Astrocyte (in vitro differentiated cells and primary cell): ENCODE results near the gene MEIOB. TPM values are rescaled to one million over a fixed set of nuclear protein-coding genes. Genes with fewer than 3 reads are reported as not detected.

ENCODE experiments used
- DNase-seq: peaks from one replicate; pipeline ENCODE4 v3.0.0-alpha.2; 2010; ENCODE audit warnings: low read depth
- FAIRE-seq: peaks from 2 replicates; lab custom pipeline; 2011; peaks lifted over from hg19 to GRCh38; lab: Jason Lieb, UNC
- H2AFZ ChIP-seq: 2 replicates; pipeline ENCODE4 v1.6.0; 2012; ENCODE audit warnings: low read depth, low read length, inconsistent platforms
- H3K27ac ChIP-seq: 2 replicates; pipeline ENCODE4 v1.5.1; 2011; ENCODE audit warnings: low read depth, low read length, inconsistent platforms
- H3K27me3 ChIP-seq: 2 replicates; pipeline ENCODE4 v1.6.0; 2011; ENCODE audit warnings: low read length, inconsistent platforms; ENCODE audit not compliant: insufficient read depth
- H3K36me3 ChIP-seq: 2 replicates; pipeline ENCODE4 v1.5.1; 2011; ENCODE audit warnings: low read length, inconsistent platforms; ENCODE audit not compliant: insufficient read depth
- H3K4me1 ChIP-seq: 2 replicates; pipeline ENCODE4 v1.5.1; 2011; ENCODE audit warnings: low read length, inconsistent platforms; ENCODE audit not compliant: insufficient read depth
- H3K4me2 ChIP-seq: 2 replicates; pipeline ENCODE4 v1.6.0; 2012; ENCODE audit warnings: low read length, inconsistent platforms
- H3K4me3 ChIP-seq: 2 replicates; pipeline ENCODE4 v1.5.1; 2011; ENCODE audit warnings: low read depth, mild to moderate bottlenecking, low read length, inconsistent platforms; ENCODE audit not compliant: insufficient read depth
- H3K79me2 ChIP-seq: 2 replicates; pipeline ENCODE4 v1.6.0; 2012; ENCODE audit warnings: mild to moderate bottlenecking, low read length, inconsistent platforms; ENCODE audit not compliant: insufficient read depth
- H3K9ac ChIP-seq: 2 replicates; pipeline ENCODE4 v1.6.0; 2012; ENCODE audit warnings: mild to moderate bottlenecking, low read length, inconsistent platforms
- H3K9me3 ChIP-seq: 2 replicates; pipeline ENCODE4 v1.5.1; 2012; ENCODE audit warnings: low read depth, mild to moderate bottlenecking, low read length, inconsistent platforms; ENCODE audit not compliant: insufficient read depth
- H4K20me1 ChIP-seq: 2 replicates; pipeline ENCODE4 v1.6.0; 2012; ENCODE audit warnings: low read length, inconsistent platforms; ENCODE audit not compliant: insufficient read depth
- H3K27ac Mint-ChIP-seq: one replicate; pipeline ENCODE4 v1.8.0; 2021; ENCODE audit warnings: mild to moderate bottlenecking, mixed read lengths; ENCODE audit not compliant: unreplicated experiment
- H3K27me3 Mint-ChIP-seq: one replicate; pipeline ENCODE4 v1.8.0; 2021; ENCODE audit warnings: low read depth, mixed read lengths; ENCODE audit not compliant: unreplicated experiment
- H3K36me3 Mint-ChIP-seq: one replicate; pipeline ENCODE4 v1.8.0; 2021; ENCODE audit warnings: low read depth, mixed read lengths; ENCODE audit not compliant: unreplicated experiment
- H3K4me1 Mint-ChIP-seq: one replicate; pipeline ENCODE4 v1.8.0; 2021; ENCODE audit warnings: low read depth, mixed read lengths; ENCODE audit not compliant: unreplicated experiment
- H3K4me3 Mint-ChIP-seq: one replicate; pipeline ENCODE4 v1.8.0; 2021; ENCODE audit warnings: mild to moderate bottlenecking, moderate library complexity, mixed read lengths; ENCODE audit not compliant: unreplicated experiment
- H3K9me3 Mint-ChIP-seq: one replicate; pipeline ENCODE4 v1.8.0; 2021; ENCODE audit warnings: mild to moderate bottlenecking, mixed read lengths; ENCODE audit not compliant: unreplicated experiment
- CTCF ChIP-seq: IDR thresholded peaks from 2 replicates; pipeline ENCODE4 v1.5.1; 2011; ENCODE audit warnings: low read depth, mild to moderate bottlenecking, inconsistent platforms, low read length, moderate library complexity; ENCODE audit not compliant: insufficient read depth
- EZH2 ChIP-seq: IDR thresholded peaks from 2 replicates; pipeline ENCODE4 v1.6.1; 2012; ENCODE audit warnings: mild to moderate bottlenecking, low read length, inconsistent platforms; ENCODE audit not compliant: insufficient read depth
- total RNA-seq: library from RNA; stranded (reverse); gene quantifications from 2 replicates; pipeline ENCODE4 v1.2.1, GENCODE V29; 2021

The MEIOB gene
- total RNA-seq, 1 donor from 2014 or later: 0.16 TPM

GRCh38 chr16:1820096-1820945 is 51.6 kb downstream of the MEIOB start:
- FAIRE-seq (no peak), DNase-seq (no peak)
- Histone ChIP-seq H3K9ac (no peak overlapping the region), H3K36me3 (no peaks in the 10 kb centered on the region), H2AFZ (no peak overlapping the region), H3K9me3 (no peaks in the 10 kb centered on the region), H3K79me2 (peaks cover 3% of the 10 kb centered on the region), H4K20me1 (peaks cover 11% of the 10 kb centered on the region), H3K4me1 (no peaks in the 10 kb centered on the region), H3K4me2 (no peak overlapping the region), H3K4me3 (no peak overlapping the region), H3K27me3 (no peaks in the 10 kb centered on the region), H3K27ac (no peak overlapping the region)
- peaks cover 6% of the 10 kb centered on the region for H3K36me3 Mint-ChIP-seq
- no peaks in the 10 kb centered on the region for H3K4me1 Mint-ChIP-seq
- H3K9me3 Mint-ChIP-seq: no peaks in the 10 kb centered on the region
- no peak overlapping the region for H3K27ac Mint-ChIP-seq
- no peak overlapping the region for H3K4me3 Mint-ChIP-seq
- no peak for TF ChIP-seq EZH2
- no peak for TF ChIP-seq CTCF
- H3K27me3 Mint-ChIP-seq: no peaks in the 10 kb centered on the region

- no peaks in the 10 kb centered on the region for H3K9me3 Mint-ChIP-seq
- Histone ChIP-seq H3K9me3 (no peaks in the 10 kb centered on the region), H3K4me1 (no peaks in the 10 kb centered on the region), H3K79me2 (no peaks in the 10 kb centered on the region), H3K4me3 (no peak overlapping the region), H3K27me3 (no peaks in the 10 kb centered on the region), H4K20me1 (peaks cover 9% of the 10 kb centered on the region), H3K4me2 (no peak overlapping the region), H3K9ac (no peak overlapping the region), H3K27ac (no peak overlapping the region), H2AFZ (no peak overlapping the region), H3K36me3 (no peaks in the 10 kb centered on the region)
- H3K4me1 Mint-ChIP-seq: no peaks in the 10 kb centered on the region
- H3K4me3 Mint-ChIP-seq: no peak overlapping the region
- peaks cover 9% of the 10 kb centered on the region for H3K36me3 Mint-ChIP-seq
- DNase-seq: no peak
- no peak for TF ChIP-seq EZH2
- no peak for TF ChIP-seq CTCF
- no peak overlapping the region for H3K27ac Mint-ChIP-seq
- no peaks in the 10 kb centered on the region for H3K27me3 Mint-ChIP-seq
- no peak for FAIRE-seq
These were observed 52.4 kb downstream of the MEIOB start for GRCh38 chr16:1819611-1820010.

- DNase-seq (no peak), FAIRE-seq (no peak)
- Histone ChIP-seq H3K79me2 (no peaks in the 10 kb centered on the region), H3K36me3 (no peaks in the 10 kb centered on the region), H3K9me3 (no peaks in the 10 kb centered on the region), H3K27me3 (no peaks in the 10 kb centered on the region), H3K4me3 (no peak overlapping the region), H4K20me1 (peaks cover 3% of the 10 kb centered on the region), H3K4me2 (no peak overlapping the region), H3K9ac (no peak overlapping the region), H2AFZ (no peak overlapping the region), H3K4me1 (no peaks in the 10 kb centered on the region), H3K27ac (no peak overlapping the region)
- peaks cover 9% of the 10 kb centered on the region for H3K36me3 Mint-ChIP-seq
- H3K27me3 Mint-ChIP-seq: no peaks in the 10 kb centered on the region
- no peak overlapping the region for H3K27ac Mint-ChIP-seq
- H3K9me3 Mint-ChIP-seq: no peaks in the 10 kb centered on the region
- no peaks in the 10 kb centered on the region for H3K4me1 Mint-ChIP-seq
- H3K4me3 Mint-ChIP-seq: no peak overlapping the region
- no peak for TF ChIP-seq EZH2
- TF ChIP-seq CTCF: no peak
These were observed 53.0 kb downstream of the MEIOB start for GRCh38 chr16:1818873-1819525.
